GM12878 (cell line): ENCODE data around the gene KRT72. TPM values are rescaled to one million over a fixed set of nuclear protein-coding genes. Genes with fewer than 3 reads are reported as not detected.

Experiments
- ATAC-seq: fragments of 200-7000 bp; cut with Tn5 transposase; 3 replicates; pipeline ENCODE4 v1.9.1; 2020; ENCODE audit warnings: mild to moderate bottlenecking, moderate library complexity
- BruUV-seq: library from RNA; stranded (reverse); fragments of 400-500 nt; replicated peaks from 2 replicates; lab custom pipeline; 2021; lab: Mats Ljungman, UMichigan
- CTCF ChIA-PET: fragments of 300-600 bp; sonication (Branson Sonifier 250); formaldehyde crosslinking; extraction: SDS; loops from one replicate; lab custom pipeline; 2021; ENCODE audit warnings: inconsistent platforms; lab: Yijun Ruan, JAX
- POLR2A ChIA-PET: fragments of 350-600 bp; formaldehyde crosslinking; extraction: SDS; loops from one replicate; lab custom pipeline; 2021; ENCODE audit warnings: inconsistent platforms; lab: Charles Lee
- RAD21 ChIA-PET: fragments of 300-600 bp; sonication (Branson Sonifier 250); formaldehyde crosslinking; loops from one replicate; lab custom pipeline; 2023; ENCODE audit warnings: antibody characterized with exemption; ENCODE audit not compliant: unreplicated experiment; lab: Charles Lee
- SMC1A ChIA-PET: fragments of 300-600 bp; sonication (Branson Sonifier 250); formaldehyde crosslinking; loops from one replicate; lab custom pipeline; 2023; ENCODE audit not compliant: unreplicated experiment, uncharacterized antibody; lab: Charles Lee
- DNase-seq: peaks from one replicate; pipeline ENCODE4 v3.0.0-alpha.2; 2011; ENCODE audit warnings: low read depth, low spot score
- FAIRE-seq: peaks from 3 replicates; lab custom pipeline; 2011; peaks lifted over from hg19 to GRCh38; lab: Jason Lieb, UNC
- H2AFZ ChIP-seq: 2 replicates; pipeline ENCODE4 v1.6.0; 2011; ENCODE audit warnings: low read depth, low read length, control low read depth; ENCODE audit not compliant: control insufficient read depth
- H3K27ac ChIP-seq: 2 replicates; pipeline ENCODE4 v1.5.1; 2011; ENCODE audit warnings: control low read depth; ENCODE audit not compliant: control insufficient read depth, insufficient read depth
- H3K27me3 ChIP-seq, 2 experiments: replicated peaks in 1 of 2; 2 replicates each; pipeline versions ENCODE4 v1.6.0 to v1.6.1; 2011; ENCODE audit warnings: low read length in 1 of 2; ENCODE audit not compliant: control insufficient read depth in 2 of 2, insufficient read depth in 2 of 2
- H3K36me3 ChIP-seq, 2 experiments: 2 replicates each; pipeline ENCODE4 v1.5.1; 2011; ENCODE audit warnings: low read length in 1 of 2; ENCODE audit not compliant: control insufficient read depth in 2 of 2, insufficient read depth in 2 of 2
- H3K4me1 ChIP-seq: 2 replicates; pipeline ENCODE4 v1.6.1; 2011; ENCODE audit warnings: mild to moderate bottlenecking, low read length, moderate library complexity, mixed read lengths; ENCODE audit not compliant: control insufficient read depth, insufficient read depth
- H3K4me2 ChIP-seq: 2 replicates; pipeline ENCODE4 v1.6.0; 2011; ENCODE audit warnings: control low read depth; ENCODE audit not compliant: control insufficient read depth, insufficient read depth
- H3K4me3 ChIP-seq: fragments of 200-600 bp; sonication (generic); 2 replicates; pipeline ENCODE4 v1.5.1; 2016
- H3K79me2 ChIP-seq: 2 replicates; pipeline ENCODE4 v1.6.0; 2011; ENCODE audit warnings: low read length; ENCODE audit not compliant: control insufficient read depth, insufficient read depth
- H3K9ac ChIP-seq: 2 replicates; pipeline ENCODE4 v1.8.0; 2011; ENCODE audit warnings: low read length, control low read depth, mixed read lengths; ENCODE audit not compliant: control insufficient read depth, insufficient read depth
- H3K9me3 ChIP-seq: replicated peaks from 3 replicates; pipeline ENCODE4 v1.5.1; 2011; ENCODE audit warnings: mild to moderate bottlenecking, low read length; ENCODE audit not compliant: control insufficient read depth, insufficient read depth
- H4K20me1 ChIP-seq: 2 replicates; pipeline ENCODE4 v1.6.0; 2011; ENCODE audit not compliant: control insufficient read depth, insufficient read depth
- MXI1 ChIP-seq: fragments of 150-350 bp; IDR thresholded peaks from 2 replicates; pipeline ENCODE4 v1.6.1; 2011; ENCODE audit warnings: low read depth, mild to moderate bottlenecking, inconsistent platforms, low read length, improper control_type of control experiment
- WGBS: methylation state at CpG from one replicate; pipeline ENCODE4 v1.1.6; 2016; ENCODE audit warnings: low lambda C conversion rate; ENCODE audit not compliant: insufficient replicate concordance, insufficient coverage; ENCODE audit errors: missing lambda C conversion rate; 5-methylcytosine and 5-hydroxymethylcytosine counted together
- in situ Hi-C: fragments of 300-500 bp; cut with MboI; formaldehyde crosslinking; loops from 9 replicates; pipeline ENCODE4 v1.14.3; 2018; ENCODE audit warnings: mixed read lengths
- intact Hi-C: fragments of 100-400 bp; cut with micrococcal nuclease; formaldehyde crosslinking; loops from one replicate; pipeline ENCODE4 v1.14.2; 2022; ENCODE audit not compliant: unreplicated experiment
- polyA plus RNA-seq, 11 experiments: library from polyadenylated mRNA; depleted of rRNA in 4 of 11; unstranded in 6 of 11; stranded (reverse) in 5 of 11; fragments of >200 nt; fragmentation: Nextera tagmentation in 4 of 11; fragmentation: Illumina TruSeq in 1 of 11; extraction: Ambion mirVana in 4 of 11; extraction: Trizol in 1 of 11; gene quantifications; 1 replicate in 1 of 11; 2 replicates in 10 of 11; pipeline versions ENCODE4 v1.2.1 to v1.2.3, GENCODE V29; 2011 to 2016; ENCODE audit warnings: inconsistent platforms in 2 of 11, missing spikeins in 2 of 11, low read depth in 1 of 11
- total RNA-seq, 4 experiments: library from RNA; depleted of rRNA in 3 of 4; stranded (reverse); fragments of >200 nt in 3 of 4; fragmentation: Illumina TruSeq in 1 of 4; extraction: Trizol in 1 of 4; gene quantifications; 2 replicates each; pipeline versions ENCODE4 v1.2.1 to v1.2.3, GENCODE V29; 2013 to 2021
- TF ChIP-seq, protein P1 (sequence below): IDR thresholded peaks from 2 replicates; pipeline ENCODE4 v1.6.1; 2011; ENCODE audit warnings: borderline replicate concordance, low read depth, mild to moderate bottlenecking, moderate library complexity, low read length; ENCODE audit not compliant: insufficient read depth, poor library complexity, severe bottlenecking
- TF ChIP-seq, protein P2 (sequence below): IDR thresholded peaks from 2 replicates; pipeline ENCODE4 v1.6.1; 2012; ENCODE audit warnings: mild to moderate bottlenecking, low read depth, low read length

Gene KRT72
- total and polyA plus RNA-seq, 10 of the 15 experiments (the other 5 are each of a cell fraction or from before 2014, with no cell fraction given), result not detected

DNA sequence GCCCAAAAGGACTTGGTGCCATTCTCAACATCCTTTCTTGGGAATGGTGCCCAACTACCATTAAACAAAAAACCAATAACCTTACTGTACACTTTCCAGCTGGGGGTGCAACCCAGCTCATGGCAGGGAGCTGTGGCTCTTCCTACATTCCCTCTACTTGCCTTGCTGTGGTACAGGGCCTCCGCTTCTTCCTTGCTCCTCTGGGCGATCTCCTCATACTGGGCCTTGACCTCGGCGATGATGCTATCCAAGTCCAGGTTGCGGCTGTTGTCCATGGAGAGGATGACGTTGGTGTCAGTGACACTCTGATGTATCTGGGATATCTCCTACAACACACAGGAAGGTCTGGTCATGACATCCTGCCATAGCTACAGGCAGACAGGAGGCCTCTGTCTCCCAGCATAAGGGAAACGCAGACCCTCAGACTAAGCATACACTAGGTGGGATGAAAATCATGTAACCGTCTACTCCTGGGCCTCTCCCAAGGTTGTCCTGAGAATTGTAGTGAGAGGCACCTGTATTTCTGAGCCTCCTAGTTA lies 46.8 kb upstream of the KRT72 start:
- ChIA-PET SMC1A (no interaction called here), CTCF (no interaction called here), POLR2A (no interaction called here), RAD21 (no interaction called here)
- Histone ChIP-seq H3K27me3 (peaks cover 2 to 5% of the 10 kb centered on the region in 2 experiments; a peak in 2 of 4 replicates), H3K79me2 (no peaks in the 10 kb centered on the region), H3K4me3 (no peak overlapping the region), H3K4me1 (no peaks in the 10 kb centered on the region), H3K9me3 (no peaks in the 10 kb centered on the region), H3K36me3 (no peaks in the 10 kb centered on the region), H3K27ac (no peak overlapping the region), H3K4me2 (no peak overlapping the region), H3K9ac (no peak overlapping the region), H4K20me1 (no peaks in the 10 kb centered on the region; the same call in 1 of the 2 replicates), H2AFZ (no peak overlapping the region)
- TF ChIP-seq, protein P1, sequence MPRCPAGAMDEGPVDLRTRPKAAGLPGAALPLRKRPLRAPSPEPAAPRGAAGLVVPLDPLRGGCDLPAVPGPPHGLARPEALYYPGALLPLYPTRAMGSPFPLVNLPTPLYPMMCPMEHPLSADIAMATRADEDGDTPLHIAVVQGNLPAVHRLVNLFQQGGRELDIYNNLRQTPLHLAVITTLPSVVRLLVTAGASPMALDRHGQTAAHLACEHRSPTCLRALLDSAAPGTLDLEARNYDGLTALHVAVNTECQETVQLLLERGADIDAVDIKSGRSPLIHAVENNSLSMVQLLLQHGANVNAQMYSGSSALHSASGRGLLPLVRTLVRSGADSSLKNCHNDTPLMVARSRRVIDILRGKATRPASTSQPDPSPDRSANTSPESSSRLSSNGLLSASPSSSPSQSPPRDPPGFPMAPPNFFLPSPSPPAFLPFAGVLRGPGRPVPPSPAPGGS, result no peak
- TF ChIP-seq, protein P2, sequence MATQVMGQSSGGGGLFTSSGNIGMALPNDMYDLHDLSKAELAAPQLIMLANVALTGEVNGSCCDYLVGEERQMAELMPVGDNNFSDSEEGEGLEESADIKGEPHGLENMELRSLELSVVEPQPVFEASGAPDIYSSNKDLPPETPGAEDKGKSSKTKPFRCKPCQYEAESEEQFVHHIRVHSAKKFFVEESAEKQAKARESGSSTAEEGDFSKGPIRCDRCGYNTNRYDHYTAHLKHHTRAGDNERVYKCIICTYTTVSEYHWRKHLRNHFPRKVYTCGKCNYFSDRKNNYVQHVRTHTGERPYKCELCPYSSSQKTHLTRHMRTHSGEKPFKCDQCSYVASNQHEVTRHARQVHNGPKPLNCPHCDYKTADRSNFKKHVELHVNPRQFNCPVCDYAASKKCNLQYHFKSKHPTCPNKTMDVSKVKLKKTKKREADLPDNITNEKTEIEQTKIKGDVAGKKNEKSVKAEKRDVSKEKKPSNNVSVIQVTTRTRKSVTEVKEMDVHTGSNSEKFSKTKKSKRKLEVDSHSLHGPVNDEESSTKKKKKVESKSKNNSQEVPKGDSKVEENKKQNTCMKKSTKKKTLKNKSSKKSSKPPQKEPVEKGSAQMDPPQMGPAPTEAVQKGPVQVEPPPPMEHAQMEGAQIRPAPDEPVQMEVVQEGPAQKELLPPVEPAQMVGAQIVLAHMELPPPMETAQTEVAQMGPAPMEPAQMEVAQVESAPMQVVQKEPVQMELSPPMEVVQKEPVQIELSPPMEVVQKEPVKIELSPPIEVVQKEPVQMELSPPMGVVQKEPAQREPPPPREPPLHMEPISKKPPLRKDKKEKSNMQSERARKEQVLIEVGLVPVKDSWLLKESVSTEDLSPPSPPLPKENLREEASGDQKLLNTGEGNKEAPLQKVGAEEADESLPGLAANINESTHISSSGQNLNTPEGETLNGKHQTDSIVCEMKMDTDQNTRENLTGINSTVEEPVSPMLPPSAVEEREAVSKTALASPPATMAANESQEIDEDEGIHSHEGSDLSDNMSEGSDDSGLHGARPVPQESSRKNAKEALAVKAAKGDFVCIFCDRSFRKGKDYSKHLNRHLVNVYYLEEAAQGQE, result no peak
- no peak for TF ChIP-seq MXI1
- no TSS peak for BruUV-seq
- ATAC-seq (no peak), DNase-seq (no peak), FAIRE-seq (no peak)
- WGBS, result 64% methylated on average over 8 of the region's 8 CpGs
- intact Hi-C loops, result no loop called here
- in situ Hi-C loops, result no loop called here
